GM12878 (cell line): ENCODE measurements around the gene C10orf90. TPM values are rescaled to one million over a fixed set of nuclear protein-coding genes. Genes with fewer than 3 reads are reported as not detected.

Experiments
- ATAC-seq: fragments of 200-7000 bp; cut with Tn5 transposase; 3 replicates; pipeline ENCODE4 v1.9.1; 2020; ENCODE audit warnings: mild to moderate bottlenecking, moderate library complexity
- BruUV-seq: library from RNA; stranded (reverse); fragments of 400-500 nt; replicated peaks from 2 replicates; lab custom pipeline; 2021; lab: Mats Ljungman, UMichigan
- CTCF ChIA-PET: fragments of 300-600 bp; sonication (Branson Sonifier 250); formaldehyde crosslinking; extraction: SDS; loops from one replicate; lab custom pipeline; 2021; ENCODE audit warnings: inconsistent platforms; lab: Yijun Ruan, JAX
- POLR2A ChIA-PET: fragments of 350-600 bp; formaldehyde crosslinking; extraction: SDS; loops from one replicate; lab custom pipeline; 2021; ENCODE audit warnings: inconsistent platforms; lab: Charles Lee
- RAD21 ChIA-PET: fragments of 300-600 bp; sonication (Branson Sonifier 250); formaldehyde crosslinking; loops from one replicate; lab custom pipeline; 2023; ENCODE audit warnings: antibody characterized with exemption; ENCODE audit not compliant: unreplicated experiment; lab: Charles Lee
- SMC1A ChIA-PET: fragments of 300-600 bp; sonication (Branson Sonifier 250); formaldehyde crosslinking; loops from one replicate; lab custom pipeline; 2023; ENCODE audit not compliant: unreplicated experiment, uncharacterized antibody; lab: Charles Lee
- DNase-seq: peaks from one replicate; pipeline ENCODE4 v3.0.0-alpha.2; 2011; ENCODE audit warnings: low read depth, low spot score
- FAIRE-seq: peaks from 3 replicates; lab custom pipeline; 2011; peaks lifted over from hg19 to GRCh38; lab: Jason Lieb, UNC
- H2AFZ ChIP-seq: 2 replicates; pipeline ENCODE4 v1.6.0; 2011; ENCODE audit warnings: low read depth, low read length, control low read depth; ENCODE audit not compliant: control insufficient read depth
- H3K27ac ChIP-seq: 2 replicates; pipeline ENCODE4 v1.5.1; 2011; ENCODE audit warnings: control low read depth; ENCODE audit not compliant: control insufficient read depth, insufficient read depth
- H3K27me3 ChIP-seq, 2 experiments: replicated peaks in 1 of 2; 2 replicates each; pipeline versions ENCODE4 v1.6.0 to v1.6.1; 2011; ENCODE audit warnings: low read length in 1 of 2; ENCODE audit not compliant: control insufficient read depth in 2 of 2, insufficient read depth in 2 of 2
- H3K36me3 ChIP-seq, 2 experiments: 2 replicates each; pipeline ENCODE4 v1.5.1; 2011; ENCODE audit warnings: low read length in 1 of 2; ENCODE audit not compliant: control insufficient read depth in 2 of 2, insufficient read depth in 2 of 2
- H3K4me1 ChIP-seq: 2 replicates; pipeline ENCODE4 v1.6.1; 2011; ENCODE audit warnings: mild to moderate bottlenecking, low read length, moderate library complexity, mixed read lengths; ENCODE audit not compliant: control insufficient read depth, insufficient read depth
- H3K4me2 ChIP-seq: 2 replicates; pipeline ENCODE4 v1.6.0; 2011; ENCODE audit warnings: control low read depth; ENCODE audit not compliant: control insufficient read depth, insufficient read depth
- H3K4me3 ChIP-seq: fragments of 200-600 bp; sonication (generic); 2 replicates; pipeline ENCODE4 v1.5.1; 2016
- H3K79me2 ChIP-seq: 2 replicates; pipeline ENCODE4 v1.6.0; 2011; ENCODE audit warnings: low read length; ENCODE audit not compliant: control insufficient read depth, insufficient read depth
- H3K9ac ChIP-seq: 2 replicates; pipeline ENCODE4 v1.8.0; 2011; ENCODE audit warnings: low read length, control low read depth, mixed read lengths; ENCODE audit not compliant: control insufficient read depth, insufficient read depth
- H3K9me3 ChIP-seq: replicated peaks from 3 replicates; pipeline ENCODE4 v1.5.1; 2011; ENCODE audit warnings: mild to moderate bottlenecking, low read length; ENCODE audit not compliant: control insufficient read depth, insufficient read depth
- H4K20me1 ChIP-seq: 2 replicates; pipeline ENCODE4 v1.6.0; 2011; ENCODE audit not compliant: control insufficient read depth, insufficient read depth
- ASH2L ChIP-seq: fragments of 300-600, 200-600 bp; sonication (generic); IDR thresholded peaks from 2 replicates; pipeline ENCODE4 v1.6.1; 2017; ENCODE audit warnings: low read depth, mild to moderate bottlenecking, borderline replicate concordance
- CBX5 ChIP-seq: sonication (generic); IDR thresholded peaks from 2 replicates; pipeline ENCODE4 v1.6.1; 2016; ENCODE audit warnings: low read depth, moderate library complexity, mild to moderate bottlenecking, inconsistent platforms
- MYC ChIP-seq: IDR thresholded peaks from 2 replicates; pipeline ENCODE4 v1.6.1; 2011; ENCODE audit warnings: mild to moderate bottlenecking, low read length, moderate library complexity, inconsistent platforms; ENCODE audit not compliant: insufficient read depth, insufficient replicate concordance, insufficient read length, severe bottlenecking
- NFXL1 ChIP-seq: fragments of 450-650 bp; IDR thresholded peaks from 2 replicates; pipeline ENCODE4 v1.6.1; 2017; ENCODE audit warnings: antibody characterized with exemption, mild to moderate bottlenecking, borderline replicate concordance
- POLR2AphosphoS5 ChIP-seq: IDR thresholded peaks from 2 replicates; pipeline ENCODE4 v1.6.1; 2011; ENCODE audit warnings: mild to moderate bottlenecking, low read length, inconsistent platforms
- RUNX3 ChIP-seq: IDR thresholded peaks from 2 replicates; pipeline ENCODE4 v1.6.1; 2012; ENCODE audit warnings: low read length, inconsistent platforms
- SUPT20H ChIP-seq: IDR thresholded peaks from 2 replicates; pipeline ENCODE4 v1.6.1; 2011; ENCODE audit warnings: low read depth, mild to moderate bottlenecking, low read length, moderate library complexity, borderline replicate concordance; ENCODE audit not compliant: control insufficient read depth
- SUZ12 ChIP-seq: fragments of 200-600 bp; sonication (generic); IDR thresholded peaks from one replicate; pipeline ENCODE4 v1.6.1; 2018; ENCODE audit warnings: antibody characterized with exemption, mild to moderate bottlenecking; ENCODE audit not compliant: unreplicated experiment
- TARDBP ChIP-seq: IDR thresholded peaks from 2 replicates; pipeline ENCODE4 v1.6.1; 2016; ENCODE audit warnings: borderline replicate concordance
- TBL1XR1 ChIP-seq: IDR thresholded peaks from 2 replicates; pipeline ENCODE4 v1.6.1; 2012; ENCODE audit warnings: low read depth, low read length, improper control_type of control experiment
- TCF12 ChIP-seq: IDR thresholded peaks from 2 replicates; pipeline ENCODE4 v1.6.1; 2011; ENCODE audit warnings: low read depth, mild to moderate bottlenecking, low read length
- TCF3 ChIP-seq: IDR thresholded peaks from 2 replicates; pipeline ENCODE4 v1.6.1; 2012; ENCODE audit warnings: low read depth, mild to moderate bottlenecking, low read length, borderline replicate concordance; ENCODE audit not compliant: insufficient read depth
- ZNF207 ChIP-seq: fragments of 450-650 bp; IDR thresholded peaks from 2 replicates; pipeline ENCODE4 v1.6.1; 2014; ENCODE audit warnings: antibody characterized with exemption, mild to moderate bottlenecking, borderline replicate concordance
- WGBS: methylation state at CpG from one replicate; pipeline ENCODE4 v1.1.6; 2016; ENCODE audit warnings: low lambda C conversion rate; ENCODE audit not compliant: insufficient replicate concordance, insufficient coverage; ENCODE audit errors: missing lambda C conversion rate; 5-methylcytosine and 5-hydroxymethylcytosine counted together
- in situ Hi-C: fragments of 300-500 bp; cut with MboI; formaldehyde crosslinking; loops from 9 replicates; pipeline ENCODE4 v1.14.3; 2018; ENCODE audit warnings: mixed read lengths
- intact Hi-C: fragments of 100-400 bp; cut with micrococcal nuclease; formaldehyde crosslinking; loops from one replicate; pipeline ENCODE4 v1.14.2; 2022; ENCODE audit not compliant: unreplicated experiment
- polyA plus RNA-seq, 11 experiments: library from polyadenylated mRNA; depleted of rRNA in 4 of 11; unstranded in 6 of 11; stranded (reverse) in 5 of 11; fragments of >200 nt; fragmentation: Nextera tagmentation in 4 of 11; fragmentation: Illumina TruSeq in 1 of 11; extraction: Ambion mirVana in 4 of 11; extraction: Trizol in 1 of 11; gene quantifications; 1 replicate in 1 of 11; 2 replicates in 10 of 11; pipeline versions ENCODE4 v1.2.1 to v1.2.3, GENCODE V29; 2011 to 2016; ENCODE audit warnings: inconsistent platforms in 2 of 11, missing spikeins in 2 of 11, low read depth in 1 of 11
- total RNA-seq, 4 experiments: library from RNA; depleted of rRNA in 3 of 4; stranded (reverse); fragments of >200 nt in 3 of 4; fragmentation: Illumina TruSeq in 1 of 4; extraction: Trizol in 1 of 4; gene quantifications; 2 replicates each; pipeline versions ENCODE4 v1.2.1 to v1.2.3, GENCODE V29; 2013 to 2021
- TF ChIP-seq, protein P1 (sequence below): IDR thresholded peaks from 2 replicates; pipeline ENCODE4 v1.6.1; 2012; ENCODE audit warnings: improper control_type of control experiment, low read depth, low read length; ENCODE audit not compliant: insufficient replicate concordance

The C10orf90 gene
- total and polyA plus RNA-seq, 10 of the 15 experiments (the other 5 are each of a cell fraction or from before 2014, with no cell fraction given): 0.04 TPM; not detected in 9

GRCh38 chr10:126397640-126398382, 272.7 kb downstream of the C10orf90 start (continued):
- TF ChIP-seq CBX5 (no peak), ASH2L (no peak)

- H3K4me2 ChIP-seq: no peak overlapping the region
- intact Hi-C loops: no loop called here
- no peak for DNase-seq
- FAIRE-seq: no peak
- no peaks in the 10 kb centered on the region for H3K27me3 ChIP-seq
- in situ Hi-C loops: no loop called here
- no peaks in the 10 kb centered on the region for H3K36me3 ChIP-seq
- ChIA-PET SMC1A (no interaction called here), POLR2A (no interaction called here), CTCF (no interaction called here), RAD21 (no interaction called here)
- no TSS peak for BruUV-seq
- H3K9ac ChIP-seq: no peak overlapping the region
- no peak overlapping the region for H3K27ac ChIP-seq
- WGBS: 10% methylated on average over 3 of the region's 3 CpGs
- H3K79me2 ChIP-seq: no peaks in the 10 kb centered on the region
- H3K9me3 ChIP-seq: no peaks in the 10 kb centered on the region
- no peak overlapping the region for H3K4me3 ChIP-seq
- ATAC-seq: no peak
- no peaks in the 10 kb centered on the region for H4K20me1 ChIP-seq
- no peaks in the 10 kb centered on the region for H3K4me1 ChIP-seq
- no peak overlapping the region for H2AFZ ChIP-seq
- no peak for TF ChIP-seq TCF3
- no peak for TF ChIP-seq TBL1XR1
- TF ChIP-seq NFXL1: no peak
- TF ChIP-seq MYC: no peak
- no peak for TF ChIP-seq TCF12
- TF ChIP-seq, protein P1, sequence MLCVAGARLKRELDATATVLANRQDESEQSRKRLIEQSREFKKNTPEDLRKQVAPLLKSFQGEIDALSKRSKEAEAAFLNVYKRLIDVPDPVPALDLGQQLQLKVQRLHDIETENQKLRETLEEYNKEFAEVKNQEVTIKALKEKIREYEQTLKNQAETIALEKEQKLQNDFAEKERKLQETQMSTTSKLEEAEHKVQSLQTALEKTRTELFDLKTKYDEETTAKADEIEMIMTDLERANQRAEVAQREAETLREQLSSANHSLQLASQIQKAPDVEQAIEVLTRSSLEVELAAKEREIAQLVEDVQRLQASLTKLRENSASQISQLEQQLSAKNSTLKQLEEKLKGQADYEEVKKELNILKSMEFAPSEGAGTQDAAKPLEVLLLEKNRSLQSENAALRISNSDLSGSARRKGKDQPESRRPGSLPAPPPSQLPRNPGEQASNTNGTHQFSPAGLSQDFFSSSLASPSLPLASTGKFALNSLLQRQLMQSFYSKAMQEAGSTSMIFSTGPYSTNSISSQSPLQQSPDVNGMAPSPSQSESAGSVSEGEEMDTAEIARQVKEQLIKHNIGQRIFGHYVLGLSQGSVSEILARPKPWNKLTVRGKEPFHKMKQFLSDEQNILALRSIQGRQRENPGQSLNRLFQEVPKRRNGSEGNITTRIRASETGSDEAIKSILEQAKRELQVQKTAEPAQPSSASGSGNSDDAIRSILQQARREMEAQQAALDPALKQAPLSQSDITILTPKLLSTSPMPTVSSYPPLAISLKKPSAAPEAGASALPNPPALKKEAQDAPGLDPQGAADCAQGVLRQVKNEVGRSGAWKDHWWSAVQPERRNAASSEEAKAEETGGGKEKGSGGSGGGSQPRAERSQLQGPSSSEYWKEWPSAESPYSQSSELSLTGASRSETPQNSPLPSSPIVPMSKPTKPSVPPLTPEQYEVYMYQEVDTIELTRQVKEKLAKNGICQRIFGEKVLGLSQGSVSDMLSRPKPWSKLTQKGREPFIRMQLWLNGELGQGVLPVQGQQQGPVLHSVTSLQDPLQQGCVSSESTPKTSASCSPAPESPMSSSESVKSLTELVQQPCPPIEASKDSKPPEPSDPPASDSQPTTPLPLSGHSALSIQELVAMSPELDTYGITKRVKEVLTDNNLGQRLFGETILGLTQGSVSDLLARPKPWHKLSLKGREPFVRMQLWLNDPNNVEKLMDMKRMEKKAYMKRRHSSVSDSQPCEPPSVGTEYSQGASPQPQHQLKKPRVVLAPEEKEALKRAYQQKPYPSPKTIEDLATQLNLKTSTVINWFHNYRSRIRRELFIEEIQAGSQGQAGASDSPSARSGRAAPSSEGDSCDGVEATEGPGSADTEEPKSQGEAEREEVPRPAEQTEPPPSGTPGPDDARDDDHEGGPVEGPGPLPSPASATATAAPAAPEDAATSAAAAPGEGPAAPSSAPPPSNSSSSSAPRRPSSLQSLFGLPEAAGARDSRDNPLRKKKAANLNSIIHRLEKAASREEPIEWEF: no peak
- TF ChIP-seq RUNX3: no peak
- no peak for TF ChIP-seq ZNF207
- no peak for TF ChIP-seq TARDBP
- no peak for TF ChIP-seq SUPT20H
- TF ChIP-seq POLR2AphosphoS5: no peak
- TF ChIP-seq SUZ12: no peak
Measured at GRCh38 chr10:126397156-126397555, 273.3 kb downstream of the C10orf90 start.
